ENCODE measurements around the gene CUBN.

DNA sequence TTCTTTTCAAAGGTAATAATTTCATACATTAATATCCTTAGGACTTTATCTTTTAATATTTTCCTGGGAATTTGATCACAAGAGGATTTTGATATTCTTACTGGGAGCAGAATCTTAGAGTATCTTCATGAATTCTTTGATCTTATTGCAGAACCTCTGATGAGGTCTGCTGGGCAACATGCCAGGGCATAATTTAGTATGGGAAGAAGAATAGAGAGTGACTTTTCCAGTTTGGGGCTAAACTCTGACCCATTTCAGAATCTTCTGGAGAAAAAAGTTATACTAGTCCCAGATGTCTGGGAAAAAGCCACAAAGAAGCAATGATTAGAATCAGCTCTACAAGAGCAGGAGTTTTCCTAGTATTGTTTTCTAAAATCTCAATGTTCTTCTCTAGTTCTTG is 284.4 kb downstream of the CUBN start:
- TF ChIP-seq EZH2 (IDR thresholded peaks at IDR 0.05) (no peak), POLR2AphosphoS5 (IDR thresholded peaks at IDR 0.05; ENCODE audit: borderline replicate concordance, low read depth, low read length) (no peak), FOXP2 (optimal IDR thresholded peaks at IDR 0.05; ENCODE audit: control extremely low read depth, extremely low read length, insufficient read depth) (no peak)

Measured in SK-N-MC (cell line).